GM12801 (cell line): ENCODE results near the gene WDPCP.

Experiments used
- TF ChIP-seq, protein P1 (sequence below): IDR thresholded peaks from one replicate; pipeline ENCODE4 v1.5.1; 2011; ENCODE audit warnings: control low read depth; ENCODE audit not compliant: insufficient read length; ENCODE audit errors: extremely low read depth

WDPCP gene

DNA sequence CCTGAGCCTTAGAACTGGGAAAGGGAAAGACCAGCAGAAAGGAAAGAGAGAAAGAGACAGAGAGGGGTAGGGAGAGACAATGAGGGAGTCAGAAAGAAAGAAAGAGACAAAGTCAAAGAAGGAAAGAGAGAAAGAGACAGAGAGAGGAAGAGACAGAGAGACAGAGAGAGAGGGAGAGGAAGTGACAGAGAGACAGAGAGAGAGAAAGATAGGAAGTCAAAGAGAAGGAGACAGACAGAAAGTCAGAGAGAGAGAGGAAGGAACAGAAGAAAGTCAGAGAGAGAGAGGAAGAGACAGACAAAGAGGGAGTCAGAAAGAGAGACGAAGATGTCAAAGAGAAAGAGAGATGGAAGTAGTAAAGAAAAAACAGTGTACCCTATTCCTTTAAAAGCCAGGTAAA lies 261.8 kb downstream of the WDPCP start:
- TF ChIP-seq, protein P1, sequence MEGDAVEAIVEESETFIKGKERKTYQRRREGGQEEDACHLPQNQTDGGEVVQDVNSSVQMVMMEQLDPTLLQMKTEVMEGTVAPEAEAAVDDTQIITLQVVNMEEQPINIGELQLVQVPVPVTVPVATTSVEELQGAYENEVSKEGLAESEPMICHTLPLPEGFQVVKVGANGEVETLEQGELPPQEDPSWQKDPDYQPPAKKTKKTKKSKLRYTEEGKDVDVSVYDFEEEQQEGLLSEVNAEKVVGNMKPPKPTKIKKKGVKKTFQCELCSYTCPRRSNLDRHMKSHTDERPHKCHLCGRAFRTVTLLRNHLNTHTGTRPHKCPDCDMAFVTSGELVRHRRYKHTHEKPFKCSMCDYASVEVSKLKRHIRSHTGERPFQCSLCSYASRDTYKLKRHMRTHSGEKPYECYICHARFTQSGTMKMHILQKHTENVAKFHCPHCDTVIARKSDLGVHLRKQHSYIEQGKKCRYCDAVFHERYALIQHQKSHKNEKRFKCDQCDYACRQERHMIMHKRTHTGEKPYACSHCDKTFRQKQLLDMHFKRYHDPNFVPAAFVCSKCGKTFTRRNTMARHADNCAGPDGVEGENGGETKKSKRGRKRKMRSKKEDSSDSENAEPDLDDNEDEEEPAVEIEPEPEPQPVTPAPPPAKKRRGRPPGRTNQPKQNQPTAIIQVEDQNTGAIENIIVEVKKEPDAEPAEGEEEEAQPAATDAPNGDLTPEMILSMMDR: no peak

DNA sequence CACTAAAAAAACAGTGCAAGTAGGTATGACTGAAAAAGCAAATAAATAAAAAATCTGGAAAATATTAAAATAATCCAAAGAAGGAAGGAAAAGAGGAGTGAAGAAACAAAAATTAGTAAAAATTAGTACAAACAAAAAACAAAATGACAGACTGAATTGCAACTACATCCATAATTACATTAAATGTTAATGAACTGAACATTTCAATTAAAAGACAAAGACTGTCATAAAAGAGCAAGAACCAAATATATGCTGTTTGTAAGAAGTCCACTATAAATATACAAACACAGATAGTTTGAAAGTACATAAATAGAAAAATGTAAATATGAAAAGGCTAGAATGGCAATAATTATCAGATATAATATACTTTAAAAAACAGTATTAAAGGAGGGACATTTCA lies 267.6 kb downstream of the WDPCP start:
- TF ChIP-seq, protein P1: no peak

DNA sequence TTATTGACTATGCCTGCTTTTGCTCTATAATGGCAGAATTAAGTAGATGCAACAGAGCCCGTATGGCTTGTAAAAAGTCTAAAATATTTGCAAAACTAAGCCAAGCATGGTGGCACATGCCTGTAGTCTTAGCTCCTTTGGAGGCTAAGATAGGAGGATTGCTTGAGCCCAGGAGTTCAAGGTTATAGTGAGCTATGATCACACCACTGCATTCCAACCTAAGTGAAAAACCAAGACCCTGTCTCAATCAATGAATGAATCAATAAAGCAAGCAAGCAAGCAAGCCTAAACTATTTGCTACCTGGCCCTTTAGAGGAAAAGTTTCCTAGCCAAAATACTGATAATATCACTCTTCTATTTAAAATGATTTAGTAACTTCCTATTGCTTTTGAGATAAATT lies 277.7 kb downstream of the WDPCP start:
- TF ChIP-seq, protein P1: no peak

DNA sequence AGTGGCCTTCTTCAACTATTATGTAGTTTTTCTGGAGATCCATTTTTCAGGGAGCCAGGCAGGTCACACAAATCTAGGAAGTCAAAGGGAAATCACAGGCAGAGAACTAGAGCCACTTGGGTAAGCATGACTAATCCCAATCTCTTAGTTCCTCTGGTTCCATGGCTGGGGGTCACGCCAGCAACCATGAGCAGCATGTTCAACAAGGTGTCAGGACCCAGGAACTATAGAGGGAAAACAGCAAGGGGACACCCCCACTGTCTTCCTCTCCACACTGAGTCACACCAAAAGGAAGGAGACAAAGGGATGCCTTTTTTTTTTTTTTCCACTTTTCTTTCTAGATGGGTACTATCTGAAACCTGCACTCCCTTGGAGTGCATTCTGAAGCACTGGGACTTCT lies 286.8 kb downstream of the WDPCP start:
- TF ChIP-seq, protein P1: no peak

DNA sequence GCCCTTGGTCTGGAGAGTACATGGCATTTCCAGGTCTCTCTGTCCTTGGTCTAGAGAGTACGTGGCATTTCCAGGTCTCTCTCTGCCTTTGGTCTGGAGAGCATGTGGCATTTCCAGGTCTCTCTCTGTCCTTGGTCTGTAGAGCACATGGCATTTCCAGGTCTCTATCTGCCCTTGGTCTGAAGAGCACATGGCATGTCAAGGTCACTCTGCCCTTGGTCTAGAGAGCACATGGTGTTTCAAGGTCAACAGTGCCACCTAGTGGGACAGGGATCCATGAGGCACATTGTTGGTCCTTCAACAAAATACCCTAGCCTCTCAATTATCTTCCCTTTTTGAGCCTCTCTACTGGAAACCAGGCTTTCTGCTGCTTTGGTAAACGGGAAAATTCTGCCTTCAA lies 287.4 kb downstream of the WDPCP start:
- TF ChIP-seq, protein P1: no peak

DNA sequence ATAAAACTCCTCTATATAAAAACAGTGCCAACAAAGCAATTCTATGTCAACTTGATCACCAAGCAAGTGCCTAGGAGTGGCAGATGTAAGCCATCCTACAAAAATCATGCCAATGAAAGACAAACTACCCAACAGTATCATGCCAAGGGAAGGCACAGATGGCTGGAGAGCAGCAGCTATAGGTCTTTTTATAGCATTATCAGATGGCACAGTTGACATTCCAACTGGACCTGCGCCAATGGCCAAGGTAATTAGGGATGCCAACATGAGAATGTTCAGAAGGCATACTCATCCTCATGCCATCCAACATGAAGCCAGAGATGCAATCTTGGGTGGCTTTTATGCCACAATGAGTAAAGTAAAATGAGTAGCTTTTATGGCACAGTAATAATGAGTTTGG lies 300.3 kb downstream of the WDPCP start:
- TF ChIP-seq, protein P1: no peak

DNA sequence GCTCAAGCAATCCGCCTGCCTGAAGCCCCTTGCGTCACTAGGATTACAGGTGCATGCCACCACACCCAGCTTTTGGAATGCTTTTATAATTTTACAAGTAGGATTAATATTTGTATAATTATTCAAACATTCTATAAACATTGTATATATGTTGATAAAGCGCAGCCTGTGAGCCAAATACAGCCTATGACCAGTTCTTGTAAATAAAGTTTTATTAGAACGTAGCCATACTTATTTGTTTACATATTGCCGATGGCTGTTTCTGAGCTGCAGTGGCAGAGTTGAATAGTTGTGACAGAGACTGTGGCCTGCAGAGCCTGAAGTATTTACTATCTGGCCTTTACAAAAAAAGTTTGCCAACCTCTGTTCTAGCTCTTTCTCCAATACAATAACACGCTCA lies 305.0 kb downstream of the WDPCP start:
- TF ChIP-seq, protein P1: no peak

DNA sequence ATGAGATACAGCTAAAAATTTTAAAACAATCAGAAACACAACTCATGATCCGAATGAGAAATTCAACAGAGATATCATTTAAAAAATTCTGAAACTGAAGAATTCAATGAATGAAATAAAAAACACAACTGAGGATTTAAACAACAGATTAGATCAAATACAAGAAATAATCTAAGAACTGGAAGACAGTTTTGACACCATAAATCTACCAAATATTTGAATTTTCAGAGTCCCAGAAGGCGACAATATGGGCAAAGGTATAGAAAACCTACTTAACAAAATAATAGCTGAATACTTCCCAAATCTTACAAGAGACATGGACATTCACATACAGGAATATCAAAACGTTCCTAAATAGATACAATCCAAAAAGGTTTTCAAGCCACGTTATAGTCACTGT lies 315.7 kb downstream of the WDPCP start:
- TF ChIP-seq, protein P1: no peak
